Stimulated activated CD8-positive, alpha-beta memory T cell treated with anti-CD3 and anti-CD28 coated beads, Interleukin-4, amount 100 ng/mL, for 48 hours (primary cell): ENCODE measurements around the gene OR2B2.
"Not testable (repeated sequence)": the region's sequence is repeated elsewhere in the genome, so short reads cannot be mapped to it uniquely, and the experiment has no call there.

Source experiments
- DNase-seq: peaks from one replicate; pipeline ENCODE4 v3.0.0-alpha.2; 2020

The OR2B2 gene

DNA sequence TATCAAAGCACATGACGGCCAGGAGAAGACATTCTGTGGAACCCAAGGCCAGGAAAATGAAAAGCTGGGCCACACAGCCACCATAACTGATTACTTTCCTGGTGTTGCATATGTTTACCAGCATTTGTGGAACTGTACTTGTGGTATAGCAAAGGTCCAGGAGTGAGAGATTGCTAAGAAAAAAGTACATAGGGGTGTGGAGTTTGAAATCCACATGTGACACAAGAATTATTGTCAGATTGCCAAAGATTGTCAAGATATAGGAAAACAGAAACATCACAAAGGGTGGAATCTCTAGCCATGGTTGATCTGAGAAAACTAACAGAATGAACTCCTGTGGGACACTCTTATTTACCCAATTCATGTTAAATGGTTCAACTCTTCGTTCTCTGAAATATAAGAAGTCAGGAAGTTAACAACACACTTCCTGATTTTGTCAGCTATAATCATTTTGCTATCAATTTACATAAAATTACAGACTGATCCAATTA is at the start of gene OR2B2:
Gene OR2B2, minus strand, starts transcription at position 441 of the 491 bp plus-strand sequence. Its CDS starts 77 bp downstream, at position 364.
- no peak for DNase-seq

DNA sequence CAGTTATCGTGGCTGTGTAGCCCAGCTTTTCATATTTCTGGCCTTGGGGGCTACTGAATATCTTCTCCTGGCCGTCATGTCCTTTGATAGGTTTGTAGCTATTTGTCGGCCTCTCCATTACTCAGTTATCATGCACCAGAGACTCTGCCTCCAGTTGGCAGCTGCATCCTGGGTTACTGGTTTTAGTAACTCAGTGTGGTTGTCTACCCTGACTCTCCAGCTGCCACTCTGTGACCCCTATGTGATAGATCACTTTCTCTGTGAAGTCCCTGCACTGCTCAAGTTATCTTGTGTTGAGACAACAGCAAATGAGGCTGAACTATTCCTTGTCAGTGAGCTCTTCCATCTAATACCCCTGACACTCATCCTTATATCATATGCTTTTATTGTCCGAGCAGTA is 45.3 kb upstream of the OR2B2 start:
- DNase-seq: no peak

DNA sequence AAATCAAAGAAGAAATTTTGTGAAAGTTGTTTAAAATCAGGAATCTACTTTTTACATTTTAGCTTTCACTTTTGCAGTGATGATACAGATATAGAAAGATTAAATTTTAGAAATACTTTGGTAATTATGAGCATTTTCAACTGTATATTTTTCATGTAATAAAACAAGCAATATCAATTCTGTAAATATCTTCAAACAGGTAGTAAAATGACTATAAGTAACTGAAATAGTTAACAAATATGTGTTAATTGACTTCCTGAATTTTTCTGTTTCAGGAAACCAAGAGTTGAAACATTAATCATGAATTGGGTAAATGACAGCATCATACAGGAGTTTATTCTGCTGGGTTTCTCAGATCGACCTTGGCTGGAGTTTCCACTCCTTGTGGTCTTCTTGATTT is 44.7 kb upstream of the OR2B2 start, which contains the start of gene OR2B6:
Gene OR2B6, plus strand, starts transcription at position 301 of the 400 bp plus-strand sequence. Its CDS starts 0 bp downstream, at position 301.
- DNase-seq: no peak

DNA sequence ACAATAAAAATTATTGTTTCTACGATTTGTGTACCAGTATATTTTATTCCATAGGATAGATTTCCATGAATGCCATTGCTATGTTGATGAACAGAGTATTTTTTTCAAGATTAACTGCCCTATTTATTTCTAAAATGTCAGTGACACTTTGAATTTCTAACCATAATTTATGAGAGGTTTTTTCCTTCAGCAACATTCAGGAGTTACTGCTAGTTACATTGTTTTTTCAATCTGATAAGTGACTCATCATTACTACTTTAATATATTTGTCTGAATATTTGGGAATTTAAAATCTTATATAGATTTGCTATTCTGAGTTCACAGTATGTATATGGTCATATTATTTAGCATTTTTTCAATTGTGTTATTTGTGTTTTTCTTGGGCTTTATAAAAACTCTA is 38.8 kb upstream of the OR2B2 start:
- DNase-seq: no peak

DNA sequence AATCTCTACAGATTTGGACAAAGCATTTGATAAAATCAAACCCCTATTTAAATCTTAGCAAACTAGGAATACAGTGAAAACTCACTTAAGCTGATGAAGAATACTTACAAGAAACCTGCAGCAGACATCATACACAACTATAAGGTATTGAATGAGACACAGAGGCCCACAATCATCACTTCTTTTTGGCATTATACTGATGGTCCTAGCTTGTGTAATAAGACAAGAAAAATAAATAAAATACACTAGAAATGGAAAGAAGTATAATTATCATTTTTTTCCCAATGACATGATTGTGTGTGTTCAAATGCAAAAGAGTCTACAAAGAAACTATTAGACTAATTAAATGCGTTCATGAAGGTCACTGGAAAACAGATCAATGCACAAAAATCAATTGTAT is 36.0 kb upstream of the OR2B2 start:
- no peak for DNase-seq

DNA sequence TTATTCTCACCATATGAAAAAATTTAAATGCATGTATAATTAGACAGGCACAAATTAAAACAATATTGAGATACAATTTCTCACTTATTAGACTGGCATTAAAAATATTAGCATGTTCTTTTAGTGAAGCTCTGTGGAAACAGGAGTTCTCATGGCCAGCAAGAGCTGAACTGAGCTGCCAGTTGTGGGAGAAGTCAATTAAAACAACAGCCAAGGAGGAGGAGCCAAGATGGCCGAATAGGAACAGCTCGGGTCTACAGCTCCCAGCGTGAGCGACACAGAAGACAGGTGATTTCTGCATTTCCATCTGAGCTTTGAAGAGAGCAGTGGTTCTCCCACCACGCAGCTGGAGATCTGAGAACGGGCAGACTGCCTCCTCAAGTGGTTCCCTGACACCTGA is 30.9 kb upstream of the OR2B2 start:
- not testable (repeated sequence) for DNase-seq

DNA sequence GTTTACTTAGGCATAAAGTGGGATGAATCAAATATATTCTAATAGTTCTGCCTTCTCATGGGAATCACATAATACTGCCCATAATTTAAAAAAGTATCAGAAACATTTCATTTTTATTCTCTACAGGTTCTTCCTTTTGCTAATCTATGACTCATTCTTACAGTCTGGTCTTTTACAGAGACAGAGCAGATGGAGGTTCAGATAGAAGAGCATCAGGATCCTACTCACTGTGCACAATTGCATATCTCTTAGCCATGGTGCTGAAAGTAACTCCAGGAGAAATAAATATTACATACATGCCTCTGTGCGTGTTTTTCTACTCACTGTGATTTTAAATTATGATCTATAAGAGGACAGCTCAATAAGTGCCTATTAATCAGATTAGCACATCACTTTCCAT is 28.6 kb upstream of the OR2B2 start:
- DNase-seq: no peak

DNA sequence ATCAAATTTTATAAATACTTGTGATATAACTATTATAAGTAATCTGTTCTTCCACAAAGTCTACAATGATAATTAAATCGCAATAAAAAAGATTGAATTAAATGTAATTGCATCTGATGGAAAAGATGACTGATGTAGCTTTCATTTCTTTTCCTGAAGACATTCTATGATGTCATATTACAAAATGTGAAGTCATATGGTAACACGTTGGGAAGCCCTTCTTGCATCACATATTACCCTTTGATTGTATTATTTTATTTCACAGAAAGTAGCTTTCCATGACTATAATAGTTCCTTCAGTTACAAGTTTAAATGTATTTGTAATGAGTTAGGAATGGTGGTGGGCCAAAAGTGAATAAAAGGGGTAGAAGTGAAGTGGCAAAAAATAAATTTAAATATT is 19.0 kb upstream of the OR2B2 start:
- no peak for DNase-seq

DNA sequence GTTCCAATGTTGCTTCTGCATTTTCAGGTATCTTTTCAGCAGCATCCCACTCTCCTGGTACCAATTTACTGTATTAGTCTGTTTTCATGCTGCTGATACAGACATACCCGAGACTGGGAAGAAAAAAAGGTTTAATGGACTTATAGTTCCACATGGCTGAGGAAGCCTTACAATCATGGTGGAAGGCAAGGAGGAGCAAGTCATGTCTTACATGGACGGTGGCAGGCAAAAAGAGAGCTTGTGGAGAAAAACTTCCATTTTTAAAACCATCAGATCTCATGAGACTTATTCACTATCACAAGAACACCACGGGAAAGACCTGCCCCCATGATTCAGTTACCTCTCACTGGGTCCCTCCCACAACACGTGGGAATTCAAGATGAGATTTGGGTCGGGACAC is 17.7 kb upstream of the OR2B2 start:
- DNase-seq: not testable (repeated sequence)

DNA sequence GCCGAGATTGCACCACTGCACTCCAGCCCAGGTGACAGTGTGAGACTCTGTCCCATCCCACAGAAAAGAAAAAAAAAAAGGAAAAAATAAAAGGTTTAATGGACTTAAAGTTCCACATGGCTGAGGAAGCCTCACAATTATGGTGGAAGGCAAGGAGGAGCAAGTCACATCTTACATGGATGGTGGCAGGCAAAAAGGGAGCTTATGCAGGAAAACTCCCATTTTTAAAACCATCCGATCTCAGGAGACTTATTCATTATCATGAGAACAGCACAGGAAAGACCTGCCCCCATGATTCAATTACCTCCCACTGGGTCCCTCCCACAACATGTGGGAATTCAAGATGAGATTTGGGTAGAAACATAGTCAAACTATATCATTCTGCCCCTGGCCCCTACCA is 15.8 kb upstream of the OR2B2 start:
- DNase-seq: not testable (repeated sequence)

DNA sequence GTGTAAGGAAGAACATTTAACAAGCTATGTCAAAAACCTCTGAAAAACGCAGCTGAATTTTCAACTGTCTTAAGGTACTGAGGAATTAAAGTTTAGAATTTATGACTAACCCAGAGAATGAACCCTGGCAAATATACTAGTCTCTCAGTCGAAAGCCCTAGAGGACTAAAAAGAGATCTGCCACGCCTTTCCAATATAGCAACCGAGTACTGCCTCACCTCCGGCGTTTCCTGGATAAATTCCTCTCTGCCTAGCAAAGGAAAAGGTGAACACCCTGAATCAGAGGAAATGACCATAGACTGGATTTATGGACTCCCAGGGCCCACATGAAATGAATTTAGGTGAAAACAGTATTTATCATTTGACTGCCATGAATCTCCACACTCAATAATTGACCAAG is 12.0 kb upstream of the OR2B2 start:
- no peak for DNase-seq

DNA sequence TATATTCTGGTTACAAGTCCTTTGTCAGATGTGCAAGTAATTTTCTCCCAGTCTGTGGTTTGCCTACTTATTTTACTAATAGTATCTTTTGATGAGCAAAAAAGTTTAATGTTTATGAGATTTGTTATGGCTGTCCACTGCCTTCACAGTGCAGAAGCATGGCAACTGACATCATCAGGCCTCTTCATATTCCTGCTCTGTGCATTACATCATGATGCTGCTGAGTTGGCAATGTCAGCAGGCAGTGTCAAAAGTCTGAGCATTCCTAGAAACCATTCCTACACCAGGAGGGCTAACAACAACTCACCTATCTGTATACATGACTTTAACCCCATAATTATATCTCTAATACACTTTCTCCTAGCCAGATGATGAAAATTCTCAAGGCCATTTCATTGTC is 10.8 kb upstream of the OR2B2 start:
- no peak for DNase-seq

DNA sequence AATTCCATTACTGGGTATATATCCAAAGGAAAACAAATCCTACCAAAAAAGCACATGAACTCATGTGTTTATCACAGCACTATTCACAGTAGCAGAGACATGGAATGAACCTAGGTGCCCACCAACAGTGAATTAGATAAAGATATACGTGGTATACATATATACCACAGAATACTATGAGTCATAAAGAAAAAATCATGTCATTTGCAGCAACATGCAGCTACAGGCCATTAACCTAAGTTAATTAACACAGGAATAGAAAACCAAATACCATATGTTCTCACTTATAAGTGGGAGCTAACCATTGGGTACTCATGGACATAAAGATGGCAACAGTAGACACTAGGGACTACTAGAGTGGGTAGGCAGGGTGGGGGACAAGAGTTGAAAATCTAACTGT is 4.2 kb downstream of the OR2B2 start:
- no peak for DNase-seq

DNA sequence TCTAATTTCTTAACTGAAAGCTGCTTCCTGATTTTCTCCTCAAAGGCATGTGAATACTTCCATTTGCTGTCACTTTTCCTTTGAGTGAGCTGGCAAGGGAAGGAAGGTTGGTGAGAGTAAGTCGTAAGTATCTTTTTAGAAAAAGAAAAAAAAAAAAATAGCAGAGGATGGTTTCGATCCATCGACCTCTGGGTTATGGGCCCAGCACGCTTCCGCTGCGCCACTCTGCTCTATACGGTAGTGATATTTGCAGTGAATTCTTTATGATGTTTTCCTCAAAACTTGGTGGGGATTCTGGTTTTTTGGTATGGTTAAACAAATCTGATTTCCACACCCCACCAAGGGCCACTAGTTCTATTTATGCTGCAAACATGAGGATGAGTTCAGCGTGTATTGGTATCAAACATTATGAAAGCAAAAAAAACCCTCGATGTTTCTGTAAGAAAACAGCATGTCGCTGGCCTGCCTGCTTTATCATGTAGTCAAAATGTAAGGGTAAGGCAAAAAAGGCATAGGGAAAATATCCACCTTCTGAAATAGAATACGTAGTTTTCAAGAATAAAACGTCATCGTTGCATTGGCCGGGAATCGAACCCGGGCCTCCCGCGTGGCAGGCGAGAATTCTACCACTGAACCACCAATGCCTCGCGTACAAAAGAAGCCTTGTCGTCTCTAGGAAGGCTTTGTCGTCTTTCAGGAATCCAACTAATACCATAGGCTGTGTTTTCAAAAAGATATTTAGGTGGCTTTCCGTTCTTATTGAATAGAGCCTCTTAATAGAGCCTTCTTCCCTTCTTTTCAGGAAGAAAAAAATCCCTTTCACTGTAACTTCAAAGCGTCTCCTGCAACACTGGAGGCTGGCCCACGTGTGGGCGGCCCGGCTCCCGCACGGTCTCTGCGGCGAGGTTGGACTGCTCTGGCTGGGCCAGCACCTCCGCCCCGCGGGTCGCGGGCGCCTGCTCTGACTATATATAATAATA is 9.6 kb downstream of the OR2B2 start:
- peak; percentile 96 for DNase-seq

DNA sequence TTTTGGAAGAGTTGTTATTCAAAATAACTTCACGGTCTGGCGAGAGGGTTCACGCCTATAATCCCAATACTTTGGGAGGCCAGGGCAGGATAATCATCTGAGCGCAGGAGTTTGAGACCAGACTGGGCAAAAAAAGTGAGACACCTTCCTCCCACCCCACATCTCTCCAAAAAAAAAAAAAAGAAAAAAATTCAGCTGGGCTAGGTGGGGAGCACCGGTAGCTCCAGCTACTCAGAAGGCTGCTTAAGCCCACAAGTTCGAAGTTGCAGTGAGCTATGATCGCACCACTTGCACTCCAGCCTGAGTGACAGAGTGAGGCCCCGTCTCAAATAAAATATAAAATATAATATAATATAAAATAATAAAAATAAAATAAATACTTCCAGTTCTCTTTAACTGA is 10.4 kb downstream of the OR2B2 start:
- no peak for DNase-seq

DNA sequence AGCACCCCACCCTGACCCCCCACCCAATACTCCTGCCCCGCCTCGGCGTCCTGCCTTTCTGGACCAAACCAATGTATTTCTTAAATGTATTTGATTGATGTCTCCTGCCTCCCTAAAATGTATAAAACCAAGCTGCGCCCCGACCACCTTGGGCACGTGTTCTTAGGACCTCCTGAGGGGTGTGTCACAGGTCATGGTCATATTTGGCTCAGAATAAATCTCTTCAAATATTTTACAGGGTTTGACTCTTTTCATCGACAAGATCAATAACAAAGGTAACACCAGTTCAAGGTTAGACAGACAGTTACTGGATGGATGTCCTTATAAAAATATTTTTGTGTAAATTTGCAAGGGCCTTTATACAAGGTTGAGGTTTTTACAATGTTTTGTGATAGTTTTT is 12.0 kb downstream of the OR2B2 start:
- DNase-seq: not testable (repeated sequence)

DNA sequence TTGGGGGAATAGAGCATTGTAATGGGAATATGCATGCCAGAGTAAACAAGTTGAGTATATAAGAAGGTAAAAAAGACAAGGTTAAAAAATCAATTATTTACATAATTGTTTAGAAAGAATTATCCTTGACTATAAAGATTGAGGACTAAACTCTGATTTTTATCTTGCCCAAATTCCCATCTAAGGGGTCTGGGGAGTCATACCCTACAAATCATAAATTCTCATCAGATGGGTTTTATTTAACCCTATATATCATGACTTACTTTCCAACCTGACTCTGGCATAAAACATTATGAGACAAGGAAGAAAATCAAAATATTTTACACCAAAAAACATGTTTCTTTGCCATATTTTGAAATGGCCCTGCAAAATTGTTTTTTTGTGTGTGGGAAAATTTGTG is 12.7 kb downstream of the OR2B2 start:
- no peak for DNase-seq

DNA sequence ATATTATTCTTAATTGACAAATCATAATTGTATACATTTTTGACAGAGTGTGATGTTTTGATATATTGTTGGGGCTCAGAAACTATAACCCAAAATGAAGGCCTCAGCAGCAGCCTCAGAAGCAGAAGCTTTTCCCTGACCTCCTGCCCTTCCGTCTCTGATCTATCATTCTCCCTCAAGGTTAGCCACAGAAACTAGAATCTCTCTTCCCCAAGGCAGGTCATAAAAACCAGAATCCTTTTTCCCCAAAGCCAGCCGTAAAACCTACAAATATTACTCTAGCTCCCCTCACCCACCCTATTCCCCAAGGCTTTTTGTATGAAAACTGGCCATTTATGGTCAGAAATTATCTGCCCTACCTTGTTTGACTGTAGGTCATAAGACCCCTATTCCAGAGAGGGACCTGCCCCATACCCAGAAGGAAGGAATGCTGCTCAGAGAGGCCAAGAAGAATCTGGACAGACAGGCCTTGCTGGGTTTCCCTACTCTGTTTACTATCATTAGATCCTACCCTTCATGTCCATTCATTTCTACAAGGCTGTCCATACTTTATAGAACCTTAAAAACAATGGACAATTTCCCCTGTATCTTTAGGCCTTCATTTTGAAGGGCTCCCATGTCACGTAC is 14.5 kb downstream of the OR2B2 start:
- no peak for DNase-seq

DNA sequence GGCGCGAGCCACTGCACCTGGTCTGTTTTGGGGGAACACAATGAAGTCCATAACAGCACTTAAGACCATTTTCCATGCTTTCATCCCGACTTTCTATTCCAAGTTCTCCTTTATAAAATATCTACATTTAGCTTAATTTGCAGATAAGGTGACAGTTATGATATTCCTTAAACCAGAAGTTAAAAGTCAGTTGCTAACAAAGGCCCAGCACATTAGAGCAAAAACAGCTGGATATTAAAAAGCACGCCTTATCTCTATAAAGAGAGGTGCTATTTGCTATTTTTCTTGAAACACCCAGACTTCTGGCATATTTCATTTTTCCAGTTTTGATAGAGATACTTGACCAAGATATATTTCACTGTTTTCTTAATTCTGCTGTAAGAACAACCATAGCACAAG is 15.8 kb downstream of the OR2B2 start:
- no peak for DNase-seq

DNA sequence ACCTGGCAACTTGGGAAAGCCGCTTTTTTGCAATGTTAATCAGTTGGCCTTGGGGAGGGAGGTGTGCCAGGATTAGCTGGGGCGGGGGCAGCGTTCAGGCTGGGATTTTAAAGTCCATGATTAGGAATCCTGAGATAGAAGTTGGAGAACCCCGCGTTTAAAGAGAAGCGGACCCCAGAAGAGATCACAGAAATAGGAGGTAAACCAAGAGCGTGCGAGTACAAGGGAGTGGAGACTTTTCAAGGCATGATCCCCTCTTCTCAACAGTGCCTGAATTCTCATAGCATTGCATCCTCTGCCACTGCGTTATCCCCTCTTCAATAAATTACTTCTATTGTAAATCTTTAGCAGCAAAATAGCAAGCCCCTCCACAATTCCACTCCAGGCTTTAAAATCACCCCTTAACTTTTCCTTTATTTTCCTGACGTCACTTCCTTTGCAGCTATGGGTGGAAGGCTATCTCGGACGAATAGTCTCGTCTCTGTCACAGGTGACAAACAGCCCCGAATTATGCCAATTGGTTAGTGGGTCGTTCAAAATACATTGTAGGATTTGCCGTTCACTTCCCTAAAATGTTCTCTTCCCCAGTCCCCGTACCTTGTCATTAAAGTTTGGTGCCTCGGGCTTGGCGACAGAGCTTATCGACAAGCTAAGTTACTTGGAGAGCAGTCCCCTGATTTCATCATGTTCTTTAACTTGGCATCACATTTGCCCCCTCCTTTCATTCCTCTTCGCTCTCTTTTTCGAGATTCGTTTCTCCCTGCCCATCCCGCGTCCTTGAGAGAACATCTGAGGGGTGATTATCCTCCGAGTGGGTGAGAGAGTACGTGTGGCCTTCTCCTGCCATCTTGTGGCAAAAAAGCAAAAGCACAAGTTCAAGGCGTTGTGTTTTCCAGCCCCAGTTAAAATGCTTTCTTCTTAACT is 17.1 kb downstream of the OR2B2 start:
- peak; percentile 65 for DNase-seq

DNA sequence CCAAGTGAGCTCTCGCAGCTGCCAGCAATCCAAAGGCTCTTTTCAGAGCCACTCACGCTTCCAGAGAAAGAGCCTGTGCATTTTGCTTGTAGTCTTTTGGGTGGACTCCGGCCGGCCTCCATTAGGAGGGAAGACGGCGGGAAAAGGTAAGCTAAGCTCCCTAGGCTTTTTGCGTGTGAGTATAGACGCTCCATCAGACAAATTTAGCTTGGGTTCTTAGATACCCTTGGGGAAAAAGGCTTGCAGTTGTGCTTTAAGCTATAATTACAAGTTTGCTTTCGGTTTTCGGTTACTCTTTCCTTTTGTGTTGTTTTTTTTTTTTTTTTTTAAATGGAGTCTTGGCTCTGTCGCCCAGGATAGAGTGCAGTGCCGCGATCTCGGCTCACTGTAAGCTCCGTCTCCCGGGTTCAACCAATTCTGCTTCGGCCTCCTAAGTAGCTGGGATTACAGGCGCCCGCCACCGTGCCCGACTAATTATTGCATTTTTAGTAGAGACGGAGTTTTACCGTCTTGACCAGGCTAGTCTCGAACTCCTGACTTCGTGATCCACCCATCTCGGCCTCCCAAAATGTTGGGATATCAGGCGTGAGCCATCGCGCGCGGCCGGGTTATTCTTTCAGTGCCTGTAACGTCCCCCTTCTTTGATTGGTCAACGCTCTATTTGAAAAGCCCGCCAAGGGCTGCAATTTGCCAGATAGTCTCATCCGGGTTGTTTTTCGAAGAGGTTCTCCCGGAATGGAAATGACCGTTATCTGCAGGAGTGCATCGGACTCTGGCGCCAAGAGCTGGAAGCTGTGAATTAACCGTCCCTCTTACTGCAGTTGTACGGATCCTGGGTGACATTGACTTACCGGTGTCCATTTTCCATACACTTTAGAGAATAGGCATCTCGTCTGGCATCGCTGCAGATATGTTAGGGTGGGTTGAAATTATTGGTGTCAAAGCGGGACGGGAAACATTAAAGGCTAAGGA is 18.1 kb downstream of the OR2B2 start:
- DNase-seq: peak; percentile 86
